Upper lobe of right lung (tissue), 1 donor: ENCODE data around the gene C11orf58. TPM values are rescaled to one million over a fixed set of nuclear protein-coding genes. Genes with fewer than 3 reads are reported as not detected.

Experiments used
- ATAC-seq: fragments of 200-7000 bp; cut with Tn5 transposase; one replicate; pipeline ENCODE4 v1.9.1; 2020; ENCODE audit warnings: mild to moderate bottlenecking, moderate library complexity
- DNase-seq: peaks from one replicate; pipeline ENCODE4 v3.0.0-alpha.2; 2020
- H3K27ac ChIP-seq: fragments of 200-600 bp; one replicate; pipeline ENCODE4 v1.8.0; 2022
- H3K27me3 ChIP-seq: fragments of 200-600 bp; one replicate; pipeline ENCODE4 v1.8.0; 2022; ENCODE audit warnings: mild to moderate bottlenecking
- H3K36me3 ChIP-seq: fragments of 200-600 bp; one replicate; pipeline ENCODE4 v1.8.0; 2022
- H3K4me1 ChIP-seq: fragments of 200-600 bp; one replicate; pipeline ENCODE4 v1.8.0; 2022
- H3K4me3 ChIP-seq: fragments of 200-600 bp; one replicate; pipeline ENCODE4 v1.8.0; 2022; ENCODE audit warnings: mild to moderate bottlenecking
- H3K9me3 ChIP-seq: fragments of 200-600 bp; one replicate; pipeline ENCODE4 v1.8.0; 2022
- intact Hi-C: fragments of 100-400 bp; cut with DNase I; formaldehyde crosslinking; loops from one replicate; pipeline ENCODE4 v1.11.0; 2022
- total RNA-seq: library from RNA; stranded (reverse); fragmentation: NEBNext Ultra II Directional; extraction: Animal tissue kit (Norgen Biotek cat#: 25700); gene quantifications from one replicate; pipeline ENCODE4 v1.2.1, GENCODE V29; 2021
- TF ChIP-seq, protein P1 (sequence below): fragments of 200-600 bp; IDR thresholded peaks from one replicate; pipeline ENCODE4 v1.8.0; 2022; ENCODE audit warnings: antibody characterized with exemption
- donor health status: DM: no; HTN: yes; CAD: no; lungs with severe emphysema.

Gene C11orf58
- total RNA-seq, 1 donor from 2014 or later: 104 TPM

DNA sequence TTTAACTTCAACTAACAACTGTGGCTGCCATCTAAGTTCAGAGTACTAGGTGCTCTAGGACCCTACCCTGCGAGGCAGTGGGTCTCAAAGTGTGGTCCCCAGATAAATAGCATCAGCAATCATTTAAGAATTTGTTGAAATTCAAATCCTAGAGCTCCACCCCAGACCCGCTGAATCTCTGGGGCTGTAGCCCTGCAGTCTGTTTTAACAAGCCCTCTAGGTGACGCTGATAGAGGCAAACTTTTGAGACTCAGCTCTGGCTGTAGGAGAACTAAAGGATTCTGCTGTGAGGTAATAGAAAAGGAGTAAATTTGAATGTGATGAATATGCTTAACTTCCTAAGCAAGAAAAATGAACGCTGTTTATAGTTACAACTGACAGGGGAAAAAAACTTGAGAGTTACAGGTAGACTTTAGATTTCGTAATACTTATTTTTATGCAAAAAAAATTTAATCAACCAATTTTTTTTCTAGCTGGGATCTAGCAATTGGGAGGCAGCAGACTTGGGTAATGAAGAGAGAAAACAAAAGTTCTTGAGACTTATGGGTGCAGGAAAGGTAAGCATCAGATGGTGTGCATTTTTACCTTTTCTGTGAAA lies 5.8 kb downstream of the C11orf58 start:
- H3K27me3 ChIP-seq: no peaks in the 10 kb centered on the region
- no peaks in the 10 kb centered on the region for H3K9me3 ChIP-seq
- intact Hi-C loops: no loop called here
- no peak overlapping the region for H3K4me3 ChIP-seq
- DNase-seq (no peak), ATAC-seq (no peak)
- H3K36me3 ChIP-seq: peaks cover 48% of the 10 kb centered on the region
- no peak overlapping the region for H3K27ac ChIP-seq
- H3K4me1 ChIP-seq: peaks cover 60% of the 10 kb centered on the region
- TF ChIP-seq, protein P1, sequence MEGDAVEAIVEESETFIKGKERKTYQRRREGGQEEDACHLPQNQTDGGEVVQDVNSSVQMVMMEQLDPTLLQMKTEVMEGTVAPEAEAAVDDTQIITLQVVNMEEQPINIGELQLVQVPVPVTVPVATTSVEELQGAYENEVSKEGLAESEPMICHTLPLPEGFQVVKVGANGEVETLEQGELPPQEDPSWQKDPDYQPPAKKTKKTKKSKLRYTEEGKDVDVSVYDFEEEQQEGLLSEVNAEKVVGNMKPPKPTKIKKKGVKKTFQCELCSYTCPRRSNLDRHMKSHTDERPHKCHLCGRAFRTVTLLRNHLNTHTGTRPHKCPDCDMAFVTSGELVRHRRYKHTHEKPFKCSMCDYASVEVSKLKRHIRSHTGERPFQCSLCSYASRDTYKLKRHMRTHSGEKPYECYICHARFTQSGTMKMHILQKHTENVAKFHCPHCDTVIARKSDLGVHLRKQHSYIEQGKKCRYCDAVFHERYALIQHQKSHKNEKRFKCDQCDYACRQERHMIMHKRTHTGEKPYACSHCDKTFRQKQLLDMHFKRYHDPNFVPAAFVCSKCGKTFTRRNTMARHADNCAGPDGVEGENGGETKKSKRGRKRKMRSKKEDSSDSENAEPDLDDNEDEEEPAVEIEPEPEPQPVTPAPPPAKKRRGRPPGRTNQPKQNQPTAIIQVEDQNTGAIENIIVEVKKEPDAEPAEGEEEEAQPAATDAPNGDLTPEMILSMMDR: no peak

DNA sequence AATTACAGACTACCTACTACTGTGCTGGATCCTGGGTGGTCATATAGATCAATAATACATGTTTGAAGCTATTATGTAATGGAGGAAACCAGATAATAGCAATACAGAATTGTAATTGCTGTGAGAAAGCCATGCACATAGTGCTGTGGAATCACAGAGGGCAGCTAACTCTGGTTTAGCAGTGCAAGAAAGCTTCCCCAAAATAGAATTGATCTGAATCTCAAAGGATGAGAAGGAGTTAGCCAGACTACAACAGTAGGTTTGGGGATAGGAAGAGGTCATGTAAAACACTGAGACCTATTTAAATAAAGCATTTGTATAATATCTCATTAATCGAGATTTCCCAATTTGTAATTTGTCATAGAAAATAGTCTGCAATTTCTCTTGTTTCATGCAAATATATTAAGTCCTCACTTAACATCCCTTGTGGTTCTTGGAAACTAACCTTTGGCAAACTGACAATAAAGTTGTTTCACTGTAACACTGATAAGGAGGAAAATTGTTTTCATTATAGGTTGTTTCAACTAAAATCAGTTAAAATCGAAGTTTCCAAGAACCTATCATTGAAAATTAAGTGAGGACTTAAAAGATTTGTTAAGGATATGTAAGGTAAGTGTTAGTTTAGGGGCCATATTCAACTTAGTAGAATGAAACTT lies 7.6 kb downstream of the C11orf58 start:
- intact Hi-C loops: no loop called here
- TF ChIP-seq, protein P1: no peak
- ATAC-seq (no peak), DNase-seq (no peak)
- Histone ChIP-seq H3K36me3 (peaks cover 67% of the 10 kb centered on the region), H3K4me3 (no peak overlapping the region), H3K4me1 (peaks cover 43% of the 10 kb centered on the region), H3K27me3 (no peaks in the 10 kb centered on the region), H3K27ac (no peak overlapping the region), H3K9me3 (no peaks in the 10 kb centered on the region)

DNA sequence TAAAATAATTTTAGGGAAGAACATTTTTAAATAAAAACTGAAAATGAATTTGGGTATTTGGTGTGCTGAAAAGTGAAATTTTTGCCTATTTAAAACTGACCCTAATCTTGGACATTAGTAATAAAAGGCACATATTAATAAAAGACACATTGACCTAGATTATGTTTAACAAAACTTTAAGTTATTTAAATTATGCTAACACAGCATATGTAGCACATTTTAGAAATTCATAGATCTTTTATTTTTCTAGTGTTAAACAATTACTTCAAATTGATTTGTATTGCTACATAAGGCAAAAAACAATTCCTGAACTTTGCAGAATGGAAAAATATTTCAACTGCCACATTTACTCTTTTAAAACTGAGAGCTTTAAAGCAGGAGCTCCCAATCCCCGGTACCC lies 10.6 kb downstream of the C11orf58 start:
- Histone ChIP-seq H3K4me3 (no peak overlapping the region), H3K27me3 (no peaks in the 10 kb centered on the region), H3K27ac (no peak overlapping the region), H3K9me3 (no peaks in the 10 kb centered on the region), H3K36me3 (peaks cover 97% of the 10 kb centered on the region), H3K4me1 (peaks cover 13% of the 10 kb centered on the region)
- DNase-seq: no peak
- intact Hi-C loops: no loop called here
- TF ChIP-seq, protein P1: no peak
- ATAC-seq: no peak

DNA sequence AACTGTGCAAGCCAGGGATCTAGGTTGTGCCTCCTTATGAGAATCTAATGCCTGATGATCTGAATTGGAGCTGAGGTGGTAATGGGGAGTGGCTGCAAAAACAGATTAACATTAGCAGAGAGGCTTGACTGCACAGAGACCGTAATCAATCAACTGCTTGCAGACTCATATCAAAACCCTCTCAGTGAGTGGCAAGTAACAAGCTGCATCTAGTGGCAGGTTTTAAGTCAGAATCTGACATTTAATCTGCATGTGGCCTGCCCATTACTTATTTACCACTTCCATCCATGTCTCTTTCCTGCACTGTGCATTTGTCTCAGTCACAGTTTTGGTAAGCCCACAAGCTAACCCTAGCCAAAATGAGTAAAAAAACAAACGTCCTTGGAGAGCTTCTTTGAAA lies 11.2 kb downstream of the C11orf58 start:
- intact Hi-C loops: no loop called here
- ATAC-seq (no peak), DNase-seq (no peak)
- TF ChIP-seq, protein P1: no peak
- H3K27ac ChIP-seq: no peak overlapping the region
- H3K9me3 ChIP-seq: no peaks in the 10 kb centered on the region
- H3K36me3 ChIP-seq: peaks cover 100% of the 10 kb centered on the region
- no peak overlapping the region for H3K4me3 ChIP-seq
- H3K4me1 ChIP-seq: peaks cover 7% of the 10 kb centered on the region
- H3K27me3 ChIP-seq: no peaks in the 10 kb centered on the region

DNA sequence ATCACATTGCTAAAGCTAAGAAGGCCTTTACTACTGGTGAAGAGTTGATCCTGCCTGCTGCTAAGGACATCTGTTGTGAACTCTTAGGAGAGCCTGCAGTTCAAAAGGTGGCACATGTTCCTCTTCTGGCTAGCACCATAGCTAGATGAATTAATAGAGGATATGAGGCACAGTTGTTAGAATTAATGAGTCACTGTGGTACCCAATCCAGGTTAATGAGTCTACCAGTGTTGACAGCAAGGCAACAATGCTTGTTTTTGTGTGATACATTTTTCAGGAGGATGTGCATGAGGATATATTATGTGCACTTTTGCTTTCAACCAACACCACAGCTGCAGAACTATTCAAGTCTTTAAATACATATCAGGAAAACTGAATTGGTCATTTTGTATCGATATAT lies 12.0 kb downstream of the C11orf58 start:
- H3K36me3 ChIP-seq: peaks cover 100% of the 10 kb centered on the region

More for the DNA sequence above, 12.0 kb downstream of the C11orf58 start:
- no peak for ATAC-seq
- H3K4me1 ChIP-seq: peaks cover 5% of the 10 kb centered on the region
- H3K27me3 ChIP-seq: no peaks in the 10 kb centered on the region
- TF ChIP-seq, protein P1: no peak
- H3K27ac ChIP-seq: no peak overlapping the region
- H3K9me3 ChIP-seq: no peaks in the 10 kb centered on the region
- DNase-seq: no peak
- H3K4me3 ChIP-seq: no peak overlapping the region
- intact Hi-C loops: no loop called here
